Measurements from ENCODE around the gene TNFAIP8.

TNFAIP8 gene

DNA sequence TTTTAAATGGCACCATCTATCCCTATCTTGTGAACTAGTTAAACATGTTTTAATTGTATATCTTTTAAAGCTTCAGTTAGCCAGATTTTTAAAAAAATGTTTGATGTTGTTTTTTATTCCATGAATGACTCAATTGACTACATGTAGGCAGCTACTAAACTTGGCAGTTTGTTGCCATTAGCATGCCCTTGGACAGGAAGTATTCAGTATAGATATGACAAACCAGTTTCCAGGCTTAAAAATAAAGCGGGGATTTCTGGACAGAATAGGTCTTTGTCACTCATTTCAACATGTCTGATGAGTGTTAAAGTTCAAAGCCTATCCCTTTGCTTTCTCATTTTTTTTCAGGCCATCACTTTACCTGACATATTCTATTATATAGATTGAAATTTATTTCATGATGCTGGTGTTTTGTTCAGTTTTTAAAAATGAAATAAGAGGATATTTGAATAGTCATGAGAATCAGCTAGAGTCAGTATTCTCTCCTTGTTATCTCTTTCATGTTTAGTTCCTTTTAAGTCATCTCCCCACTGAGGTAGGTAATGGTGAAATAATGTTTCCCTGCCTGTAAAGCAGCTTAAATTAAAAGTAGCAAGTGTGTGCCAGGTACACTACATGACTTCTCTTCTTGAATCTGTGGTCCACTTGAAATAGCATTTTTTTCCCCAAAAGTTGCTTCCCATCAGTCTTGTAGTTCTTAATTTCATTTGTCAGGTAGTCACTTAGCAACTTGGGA, 11.9 kb downstream of the TNFAIP8 start:
- DNase-seq (ENCODE audit: low read depth, low spot score), result no peak

DNA sequence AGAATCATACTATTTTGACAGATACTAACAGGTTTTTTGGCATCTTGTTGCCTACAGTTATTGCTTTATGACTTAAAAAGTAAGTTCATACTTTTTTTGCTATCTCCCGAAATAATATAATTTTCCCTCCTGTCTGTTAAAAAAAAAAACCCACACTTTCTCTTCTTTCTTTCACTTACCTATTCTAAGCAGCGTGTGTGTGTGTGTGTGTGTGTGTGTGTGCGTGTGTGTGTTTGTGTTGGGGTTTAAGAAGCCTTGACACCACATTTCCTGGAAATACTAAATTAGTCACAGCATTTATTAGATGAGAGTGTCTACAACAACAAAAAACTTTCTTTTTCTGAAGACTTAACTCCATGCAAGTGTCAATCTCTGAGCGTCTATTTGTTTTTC, 12.4 kb downstream of the TNFAIP8 start:
- DNase-seq (ENCODE audit: low read depth, low spot score), result no peak

DNA sequence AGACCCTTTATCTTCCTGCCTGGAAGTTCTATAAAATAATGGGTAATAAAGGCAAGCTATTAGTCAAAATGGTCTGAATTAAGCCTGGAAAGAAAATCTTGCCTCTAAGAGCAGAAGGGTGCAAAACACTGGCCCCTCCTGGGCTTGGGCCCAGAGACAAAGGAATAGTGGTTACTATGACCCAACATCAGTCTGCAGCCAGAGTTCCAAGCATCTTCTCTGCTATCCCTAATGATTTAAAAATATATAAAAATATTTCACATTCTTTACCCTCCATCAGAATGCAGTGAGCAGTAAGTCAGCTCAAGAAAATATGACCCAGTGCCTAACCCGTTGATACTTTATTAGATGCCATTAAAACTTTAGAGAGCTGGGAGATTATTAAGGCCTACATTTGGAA, 14.7 kb downstream of the TNFAIP8 start:
- no peak for DNase-seq (ENCODE audit: low read depth, low spot score)

DNA sequence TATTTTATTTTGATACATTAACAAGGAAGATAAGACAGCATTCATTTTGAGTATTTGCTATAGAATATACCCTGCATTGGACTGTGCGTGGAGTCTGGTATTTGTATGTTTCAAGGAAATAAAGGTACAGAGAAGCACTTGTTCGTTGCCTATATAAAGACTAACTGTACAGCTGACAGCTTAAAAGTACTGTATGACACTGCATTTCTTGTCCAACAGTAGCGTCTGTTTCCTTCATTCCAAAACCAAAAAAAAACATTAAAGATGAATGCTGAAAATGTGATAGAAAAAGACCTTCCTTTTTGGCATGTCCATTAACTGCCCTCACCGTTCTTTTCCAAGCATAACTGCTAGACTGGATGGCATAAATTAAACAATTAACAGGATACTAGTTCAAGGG, 15.3 kb downstream of the TNFAIP8 start:
- DNase-seq (ENCODE audit: low read depth, low spot score), result no peak

DNA sequence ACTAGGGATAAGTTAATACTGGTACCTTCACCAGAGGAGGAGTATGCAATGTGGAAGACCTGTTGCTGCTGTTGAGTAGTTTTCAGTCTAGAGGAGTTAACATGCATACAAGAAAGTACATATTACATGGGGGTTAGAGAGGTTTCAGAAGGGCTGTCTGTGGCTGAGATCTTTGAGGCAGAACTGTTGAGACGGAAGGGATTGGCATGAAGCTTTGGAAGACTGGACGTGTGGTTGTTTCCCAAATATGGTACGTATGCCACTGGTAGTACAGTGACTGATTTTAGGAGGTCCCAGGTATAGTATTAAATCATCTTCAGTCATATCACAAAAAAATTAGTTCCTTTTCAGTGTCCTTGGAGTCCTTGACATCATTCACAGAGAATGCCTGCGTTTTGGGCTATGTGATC, 17.6 kb downstream of the TNFAIP8 start:
- no peak for DNase-seq (ENCODE audit: low read depth, low spot score)

DNA sequence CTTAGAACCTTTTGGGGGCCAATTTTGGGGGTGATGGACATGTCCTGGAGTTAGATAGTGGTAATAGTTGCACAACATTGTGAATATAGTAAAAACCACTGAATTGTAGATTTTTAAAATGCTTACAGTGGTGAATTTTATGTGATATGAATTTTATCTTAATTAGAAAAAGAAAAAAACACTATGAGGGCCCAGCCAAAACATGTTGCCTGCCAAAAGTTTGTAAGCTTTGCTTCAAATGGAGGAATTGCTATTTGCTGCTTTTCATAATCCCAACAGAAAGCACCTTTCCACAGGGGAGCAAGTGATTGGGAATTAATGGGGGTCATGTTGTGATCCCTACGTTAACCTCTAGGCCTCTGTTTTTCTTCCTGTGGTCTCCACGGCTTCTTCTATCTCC, 19.1 kb downstream of the TNFAIP8 start:
- no peak for DNase-seq (ENCODE audit: low read depth, low spot score)

DNA sequence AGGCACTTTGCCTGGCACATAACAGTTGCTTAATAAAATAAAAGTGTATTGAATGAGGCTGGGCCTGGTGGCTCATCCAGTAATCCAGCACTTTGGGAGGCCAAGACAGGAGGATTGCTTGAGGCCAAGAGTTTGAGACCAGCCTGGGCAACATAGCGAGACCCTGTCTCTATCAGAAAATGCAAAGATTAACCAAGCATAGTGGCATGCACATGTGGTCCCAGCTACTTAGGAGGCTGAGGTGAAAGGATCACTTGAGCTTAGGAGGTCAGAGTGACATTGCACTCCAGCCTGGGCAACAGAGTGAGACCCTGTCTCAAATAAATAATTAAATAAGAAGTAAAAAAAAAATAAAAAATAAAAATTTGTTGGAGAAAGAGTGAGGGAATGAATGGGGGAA, 21.2 kb downstream of the TNFAIP8 start:
- no peak for DNase-seq (ENCODE audit: low read depth, low spot score)

DNA sequence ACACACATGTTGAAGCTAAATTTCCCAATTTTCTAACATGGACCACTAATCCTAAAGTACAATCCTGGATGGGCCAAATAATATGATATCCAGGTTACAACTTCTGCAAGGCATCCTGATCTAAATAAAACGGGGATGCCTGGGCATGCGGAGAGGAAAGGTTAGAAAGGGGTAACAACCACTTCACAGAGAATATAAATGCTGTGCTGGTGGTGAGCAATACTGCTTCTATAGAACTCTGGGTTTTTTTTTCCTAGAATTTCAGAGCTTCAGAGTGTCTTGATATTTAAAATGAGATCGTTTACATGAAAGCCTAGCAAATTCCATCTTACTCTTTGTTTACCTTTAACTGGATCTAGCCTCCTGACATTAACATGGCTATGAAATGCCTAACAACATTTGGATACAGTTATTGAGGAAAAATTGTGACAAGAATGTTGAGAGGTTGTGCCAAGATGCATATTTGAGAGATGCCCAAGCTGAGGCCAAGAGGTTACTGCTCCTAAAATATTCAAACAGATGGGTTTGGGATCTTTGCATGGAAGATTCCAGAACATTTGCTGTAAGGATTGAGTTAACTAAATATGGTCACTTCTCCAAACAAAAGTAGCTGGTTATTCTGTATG, 22.4 kb downstream of the TNFAIP8 start:
- no peak for DNase-seq (ENCODE audit: low read depth, low spot score)

DNA sequence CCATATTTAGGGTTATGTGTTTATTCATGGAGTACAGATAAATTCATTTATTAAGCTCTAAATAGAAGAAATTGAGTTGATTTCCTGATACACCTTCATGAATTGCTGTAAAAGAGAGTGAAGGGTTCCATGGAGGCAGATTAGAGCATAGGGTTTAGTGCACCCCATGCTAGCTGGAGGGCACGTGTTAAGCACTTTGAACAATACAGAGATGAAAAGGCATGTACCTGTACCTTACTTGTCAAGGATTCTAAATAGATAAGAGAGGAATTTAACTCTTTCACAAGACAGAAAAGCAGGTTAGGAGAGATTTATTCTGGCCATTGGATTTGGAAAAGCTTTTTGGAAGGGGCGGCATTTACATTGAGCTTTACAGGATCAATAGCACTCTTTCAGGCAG, 23.3 kb downstream of the TNFAIP8 start:
- no peak for DNase-seq (ENCODE audit: low read depth, low spot score)

DNA sequence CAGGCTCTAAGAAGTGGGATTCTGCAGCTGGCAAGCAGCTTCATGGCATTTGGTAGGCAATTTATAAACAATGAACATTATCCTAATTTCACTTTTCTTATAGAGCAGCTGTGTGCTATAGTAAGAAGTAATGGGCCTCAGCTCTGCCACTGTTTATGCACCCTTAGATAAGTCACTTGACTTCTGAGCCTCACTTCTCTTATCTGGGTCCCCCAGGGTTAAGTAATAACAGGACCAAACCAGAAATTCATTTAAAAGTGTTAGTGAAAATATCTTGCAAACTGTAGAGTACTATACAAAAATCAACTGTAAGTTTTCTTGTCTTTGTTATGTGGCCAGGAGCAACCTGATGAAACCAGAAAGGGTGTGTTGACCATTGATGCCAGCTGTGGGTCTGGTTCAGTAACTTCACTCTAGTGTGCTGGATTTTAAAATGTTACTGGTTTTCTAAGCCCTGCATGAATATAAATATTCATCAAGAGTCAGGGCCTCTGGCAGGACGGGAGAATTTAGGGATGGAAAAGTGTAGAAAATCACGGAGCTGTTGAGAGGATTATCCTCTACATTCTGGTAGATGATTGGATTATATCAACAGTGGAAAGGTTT, 24.2 kb downstream of the TNFAIP8 start:
- no peak for DNase-seq (ENCODE audit: low read depth, low spot score)

DNA sequence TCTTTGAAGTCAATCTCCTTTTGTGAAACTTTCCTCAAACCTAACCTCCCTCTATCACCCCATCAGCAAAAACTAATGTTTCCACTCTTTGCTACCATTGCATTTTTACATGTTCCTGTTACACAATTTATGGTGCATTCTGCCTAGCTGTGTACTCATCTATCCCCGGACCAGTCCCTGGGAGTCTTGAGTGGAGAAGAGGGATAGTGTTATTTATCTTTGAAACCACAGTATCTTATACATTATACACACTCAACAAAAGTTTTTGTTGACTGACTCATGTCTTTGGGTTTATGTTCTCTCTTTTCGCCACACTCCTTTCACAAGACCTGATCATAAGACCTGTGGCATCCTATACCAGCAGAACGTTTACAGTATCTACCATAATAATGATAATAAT, 26.4 kb downstream of the TNFAIP8 start:
- DNase-seq (ENCODE audit: low read depth, low spot score), result no peak

DNA sequence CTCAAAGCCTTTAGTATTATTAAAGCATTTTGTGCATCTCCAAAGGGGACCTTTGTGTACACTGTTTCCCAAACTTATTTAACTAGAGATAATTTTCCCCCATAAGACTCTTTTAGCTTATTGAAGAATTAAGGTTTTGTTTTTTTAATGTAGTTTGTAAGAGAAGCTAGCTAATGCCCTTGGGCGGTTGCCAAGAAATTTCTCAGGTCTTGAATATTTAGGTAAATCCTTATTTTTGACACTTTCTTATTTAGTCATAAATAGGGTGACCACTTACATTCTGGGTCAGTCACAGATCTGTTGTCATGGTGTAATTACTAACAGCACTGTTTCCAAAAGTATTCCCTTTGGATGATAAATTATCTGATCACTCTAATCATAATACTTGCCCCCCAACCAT, 27.2 kb downstream of the TNFAIP8 start:
- no peak for DNase-seq (ENCODE audit: low read depth, low spot score)

DNA sequence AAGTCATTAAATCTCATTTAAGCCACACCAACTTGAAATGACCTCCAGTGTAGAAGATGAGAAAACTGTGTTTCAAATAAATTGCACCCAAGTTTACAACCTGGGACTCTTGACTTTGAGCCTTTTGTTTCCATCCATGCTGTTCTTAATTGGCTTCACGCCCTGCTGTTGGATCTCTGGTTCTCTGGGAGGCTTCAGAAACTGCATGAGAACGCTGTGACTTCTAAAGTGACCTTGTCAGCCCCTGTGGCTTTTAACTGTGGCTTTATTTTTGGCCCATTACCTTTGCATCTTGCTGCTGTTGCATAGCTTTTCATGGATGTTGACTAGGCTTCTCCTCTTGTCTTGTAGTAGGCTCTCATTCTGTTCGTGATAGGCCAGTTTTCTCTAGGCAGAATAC, 29.3 kb downstream of the TNFAIP8 start:
- no peak for DNase-seq (ENCODE audit: low read depth, low spot score)

DNA sequence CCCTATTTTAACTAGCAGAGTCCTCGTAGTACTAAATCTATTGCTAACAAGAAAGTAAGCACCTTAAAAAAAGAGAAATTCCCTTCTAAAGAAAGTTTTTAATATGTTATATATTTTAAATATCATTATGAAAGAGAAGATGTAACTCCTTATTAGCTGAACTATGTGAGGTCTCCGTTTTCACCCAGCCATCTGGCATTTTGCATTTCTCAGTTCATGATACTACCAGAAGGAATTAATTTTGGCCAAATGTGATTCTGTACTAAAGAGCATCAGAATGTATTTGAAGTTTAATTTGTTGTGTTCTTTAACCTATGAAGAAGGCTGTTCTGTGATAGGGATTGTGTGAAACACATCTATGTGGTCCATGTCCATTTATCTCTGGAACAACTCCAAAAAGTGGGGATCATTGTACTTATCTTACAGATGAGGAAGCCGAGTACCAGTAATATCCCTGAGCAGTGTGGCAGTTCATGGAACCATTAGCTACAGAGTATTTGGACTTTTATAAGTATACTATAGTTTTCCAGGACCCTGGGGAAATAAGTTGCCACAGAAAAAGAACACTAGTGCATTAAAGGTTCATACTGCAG, 29.8 kb downstream of the TNFAIP8 start:
- no peak for DNase-seq (ENCODE audit: low read depth, low spot score)

DNA sequence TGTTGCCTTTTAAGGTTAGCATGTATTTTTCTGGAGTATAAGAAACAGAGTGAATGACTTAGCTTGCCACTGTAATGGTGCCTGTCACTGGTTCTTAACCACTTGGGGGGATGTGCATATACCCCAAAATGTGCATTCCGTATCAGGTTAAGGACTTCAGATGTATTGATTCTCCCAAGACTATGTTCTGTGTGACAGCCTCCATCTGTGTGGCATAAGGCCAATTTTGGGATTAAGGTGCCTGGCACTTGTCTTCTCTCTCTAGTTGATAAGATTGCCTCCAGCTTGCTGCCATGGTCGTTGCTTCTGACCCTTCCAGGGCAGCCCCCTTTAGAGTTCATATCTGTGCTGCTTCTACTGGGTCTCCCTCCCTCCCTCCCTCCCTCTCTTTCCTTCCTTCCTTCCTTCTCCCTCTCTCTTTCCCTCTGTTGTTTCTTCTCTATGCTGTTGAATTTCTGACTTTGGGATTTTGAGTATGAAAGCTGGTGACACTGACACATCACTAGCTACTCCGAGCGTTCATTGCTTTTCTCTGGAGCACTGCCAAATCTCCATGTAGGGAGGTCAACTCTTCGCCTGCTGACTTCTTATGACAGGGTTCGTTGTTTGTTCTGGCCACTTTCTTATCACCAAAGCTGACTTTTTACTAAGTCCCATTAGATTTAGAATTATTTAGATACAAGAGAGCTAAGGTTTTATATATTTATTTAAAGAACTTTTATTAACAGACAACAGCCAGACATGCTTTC, 31.0 kb downstream of the TNFAIP8 start:
- DNase-seq (ENCODE audit: low read depth, low spot score), result no peak

DNA sequence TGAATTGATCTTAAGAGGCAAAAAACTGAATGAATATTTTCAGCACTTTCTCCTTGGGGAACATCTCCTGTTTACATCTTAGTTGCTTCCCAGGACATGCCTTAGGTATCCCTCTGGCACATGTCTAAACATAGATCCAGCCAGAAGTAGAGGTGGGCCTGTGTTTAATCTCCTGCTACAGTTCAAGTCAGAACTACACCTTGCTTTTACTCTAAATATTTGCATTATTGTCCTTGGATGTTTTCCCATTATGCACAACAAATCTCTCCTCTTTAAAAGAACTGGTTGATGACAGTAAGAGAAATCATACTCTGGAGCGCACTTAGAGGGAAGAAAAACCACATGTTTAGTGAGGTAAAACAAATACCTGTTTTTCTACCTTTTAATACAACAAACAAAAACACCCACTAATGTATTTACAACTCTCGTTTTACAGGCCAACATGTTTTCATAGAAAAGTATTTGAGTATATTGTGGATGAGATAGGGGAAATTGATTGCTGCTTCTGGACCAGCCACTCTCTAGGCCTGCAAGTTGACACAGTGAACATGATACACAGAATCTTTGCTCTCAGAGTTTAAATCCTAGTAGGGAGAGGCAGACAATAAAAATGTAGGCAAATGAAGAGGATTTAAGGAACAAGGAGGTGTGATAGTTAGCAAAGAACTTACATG, 32.3 kb downstream of the TNFAIP8 start:
- no peak for DNase-seq (ENCODE audit: low read depth, low spot score)

DNA sequence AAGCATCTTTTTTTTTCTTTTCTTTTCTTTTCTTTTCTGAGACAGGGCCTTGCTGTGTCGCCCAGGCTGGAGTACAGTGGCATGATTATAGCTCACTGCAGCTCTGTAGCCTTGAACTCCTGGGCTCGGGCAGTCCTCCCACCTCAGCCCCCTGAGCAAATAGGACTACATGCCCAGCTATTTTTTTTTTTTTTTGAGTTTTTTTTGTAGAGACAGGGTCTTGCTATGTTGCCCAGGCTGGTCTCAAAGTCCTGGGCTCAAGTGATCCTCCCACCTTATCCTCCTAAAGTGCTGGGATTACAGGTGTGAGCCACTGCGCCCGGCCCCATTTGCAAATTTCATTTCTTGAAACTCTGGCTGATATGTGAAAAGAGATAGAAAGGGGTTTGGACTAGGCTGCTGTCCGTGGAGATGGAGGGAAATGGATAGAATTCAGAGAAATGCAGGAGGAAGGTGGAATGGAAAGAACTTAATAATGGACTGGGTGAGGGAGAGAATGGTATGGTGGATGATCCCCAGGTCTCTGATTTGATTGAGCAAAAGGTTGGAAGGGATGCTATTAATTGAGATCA, 32.9 kb downstream of the TNFAIP8 start:
- no peak for DNase-seq (ENCODE audit: low read depth, low spot score)

DNA sequence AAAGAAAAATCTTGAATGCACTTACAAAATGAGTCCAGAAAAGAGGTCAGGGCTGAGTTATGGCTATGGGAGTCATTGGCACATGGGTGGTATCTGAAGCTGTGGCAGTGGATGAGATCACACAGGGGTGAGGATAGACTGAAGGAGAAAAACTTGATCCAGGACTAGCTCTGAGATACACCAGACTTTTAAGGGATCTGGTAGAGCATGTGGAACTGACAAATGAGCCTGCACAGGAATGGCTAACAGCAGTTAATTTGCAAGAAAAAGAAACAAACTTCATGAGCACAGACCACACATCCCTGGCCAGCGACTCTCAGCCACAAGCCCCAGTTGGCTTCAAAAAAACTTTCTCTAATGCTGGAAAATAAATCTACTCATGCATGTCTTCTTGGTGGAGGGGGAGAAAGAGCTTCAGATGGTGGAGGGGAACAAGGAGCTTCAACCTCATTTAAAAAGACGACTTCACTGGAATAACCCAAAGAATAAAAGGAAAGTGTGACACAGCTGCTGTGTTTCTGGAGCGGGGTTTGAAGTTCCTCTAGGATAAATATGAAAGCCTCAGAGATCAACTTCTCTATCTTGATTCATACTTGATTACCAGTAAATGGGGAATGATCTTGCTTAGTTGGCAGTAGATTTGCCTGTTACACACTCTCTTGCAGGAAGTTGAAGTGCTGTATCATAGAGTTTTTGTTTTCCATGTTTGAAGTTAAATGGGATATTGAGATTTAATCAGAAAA, 33.6 kb downstream of the TNFAIP8 start:
- no peak for DNase-seq (ENCODE audit: low read depth, low spot score)

DNA sequence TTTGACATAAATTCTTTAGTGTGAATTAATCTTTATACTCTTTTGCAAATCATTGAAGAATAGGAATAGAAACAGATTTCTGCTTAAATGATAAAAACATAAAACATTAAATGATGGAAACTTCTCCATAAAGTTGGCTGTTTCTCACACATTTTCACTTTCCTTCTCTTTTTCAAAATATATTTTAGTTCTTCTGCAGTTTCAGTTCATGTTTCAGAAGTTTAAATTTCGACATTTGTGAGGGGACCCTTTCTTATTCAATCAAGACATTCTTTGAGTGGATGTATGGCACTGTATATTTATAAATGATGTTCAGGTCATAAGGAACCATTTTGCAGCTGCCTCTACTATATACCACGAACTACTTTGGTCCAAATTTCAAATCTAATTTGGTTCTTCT, 34.6 kb downstream of the TNFAIP8 start:
- DNase-seq (ENCODE audit: low read depth, low spot score), result no peak

DNA sequence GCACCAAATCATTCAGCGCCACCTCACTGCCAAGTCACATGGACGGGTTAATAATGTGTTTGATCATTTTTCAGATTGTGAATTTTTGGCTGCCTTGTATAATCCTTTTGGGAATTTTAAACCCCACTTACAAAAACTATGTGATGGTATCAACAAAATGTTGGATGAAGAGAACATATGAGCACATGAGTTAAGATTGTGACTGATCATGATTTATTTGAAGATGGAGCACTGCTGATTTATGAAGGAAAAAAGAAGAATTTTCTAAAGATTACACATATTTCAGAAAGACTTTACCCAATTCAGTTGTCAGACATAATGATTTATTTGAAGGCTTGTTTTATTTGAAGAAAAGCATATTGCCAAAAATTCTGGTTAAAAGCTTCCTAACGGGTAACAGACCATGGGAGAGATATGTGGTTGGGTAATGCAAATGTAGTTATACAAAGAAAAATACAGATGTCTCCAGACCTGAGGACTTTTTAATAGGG, 37.4 kb downstream of the TNFAIP8 start:
- no peak for DNase-seq (ENCODE audit: low read depth, low spot score)
